Neutrophil (primary cell): ENCODE results near the gene HOXA11.

Experiments used
- H3K27ac ChIP-seq: fragments of 200-600 bp; sonication (generic); 2 replicates; pipeline ENCODE4 v1.5.1; 2016; ENCODE audit warnings: mild to moderate bottlenecking, moderate library complexity
- H3K27me3 ChIP-seq: fragments of 200-600 bp; sonication (generic); 2 replicates; pipeline ENCODE4 v1.6.0; 2016; ENCODE audit warnings: mild to moderate bottlenecking
- H3K36me3 ChIP-seq: fragments of 200-600 bp; sonication (generic); 2 replicates; pipeline ENCODE4 v1.5.1; 2017
- H3K4me1 ChIP-seq, 2 experiments: fragments of 200-600 bp in 1 of 2; sonication (generic) in 1 of 2; 1 replicate in 1 of 2; 2 replicates in 1 of 2; pipeline versions ENCODE4 v1.5.1 to v1.6.1; 2013 to 2016; ENCODE audit warnings: low read depth in 1 of 2, low read length in 1 of 2, mild to moderate bottlenecking in 1 of 2, moderate library complexity in 1 of 2; ENCODE audit not compliant: control insufficient read depth in 1 of 2, insufficient read depth in 1 of 2
- H3K4me3 ChIP-seq, 2 experiments: fragments of 200-600 bp in 1 of 2; sonication (generic) in 1 of 2; 1 replicate in 1 of 2; 2 replicates in 1 of 2; pipeline ENCODE4 v1.5.1; 2013 to 2016; ENCODE audit warnings: low read depth in 1 of 2, low read length in 1 of 2, mild to moderate bottlenecking in 1 of 2, moderate library complexity in 1 of 2
- H3K9me3 ChIP-seq: fragments of 200-600 bp; sonication (generic); 2 replicates; pipeline ENCODE4 v1.5.1; 2016
- TF ChIP-seq, protein P1 (sequence below): fragments of 200-600 bp; sonication (generic); IDR thresholded peaks from 2 replicates; pipeline ENCODE4 v1.5.1; 2016; ENCODE audit warnings: antibody characterized with exemption

HOXA11 gene

DNA sequence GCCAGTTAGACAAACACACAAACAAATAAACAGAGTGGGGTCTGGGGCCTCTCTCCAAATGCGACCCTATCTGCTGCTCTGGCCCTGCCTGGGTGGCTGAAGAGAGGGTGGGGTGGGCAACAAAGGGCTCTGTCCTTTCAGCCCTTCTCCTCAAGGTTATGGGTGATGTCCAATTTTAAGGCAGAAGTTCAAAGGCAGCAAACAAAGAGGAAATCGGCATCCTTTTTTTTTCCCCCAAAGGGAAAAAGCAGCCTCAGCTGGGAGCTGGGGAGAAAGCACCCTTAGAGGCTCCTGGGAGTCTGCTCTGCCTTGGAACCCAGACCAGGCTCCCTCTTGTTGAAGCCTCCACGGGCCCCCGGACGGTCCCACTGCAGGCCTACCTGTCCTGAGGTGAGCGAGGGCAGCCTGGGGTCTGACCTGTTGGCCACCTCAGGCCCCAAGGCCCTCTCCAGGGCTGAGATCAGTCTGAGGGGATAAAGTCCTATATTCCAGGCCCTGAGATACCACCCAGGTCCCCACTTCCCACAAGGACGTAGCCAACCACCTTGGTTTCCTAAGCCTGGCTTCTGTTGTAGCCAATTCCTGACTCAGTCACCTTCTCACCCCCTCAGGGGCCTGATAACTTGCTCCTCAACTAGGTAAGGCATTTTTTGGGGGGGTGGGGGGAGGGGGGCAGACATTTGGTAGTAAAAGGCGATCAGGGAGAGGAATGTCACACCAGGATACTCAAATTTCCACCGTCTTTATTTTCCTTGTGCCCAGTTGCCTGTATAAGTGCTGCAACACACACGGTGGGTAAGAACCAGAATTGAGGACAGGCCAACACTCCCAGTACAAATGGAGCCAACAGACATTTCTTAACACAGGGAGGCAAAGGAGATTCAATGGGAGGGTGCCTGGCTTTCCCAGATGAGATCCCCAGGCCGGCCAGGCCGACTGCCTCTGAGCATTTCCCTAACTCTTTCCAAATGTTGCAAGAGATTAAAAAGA is 4.3 kb downstream of the HOXA11 start:
- TF ChIP-seq, protein P1, sequence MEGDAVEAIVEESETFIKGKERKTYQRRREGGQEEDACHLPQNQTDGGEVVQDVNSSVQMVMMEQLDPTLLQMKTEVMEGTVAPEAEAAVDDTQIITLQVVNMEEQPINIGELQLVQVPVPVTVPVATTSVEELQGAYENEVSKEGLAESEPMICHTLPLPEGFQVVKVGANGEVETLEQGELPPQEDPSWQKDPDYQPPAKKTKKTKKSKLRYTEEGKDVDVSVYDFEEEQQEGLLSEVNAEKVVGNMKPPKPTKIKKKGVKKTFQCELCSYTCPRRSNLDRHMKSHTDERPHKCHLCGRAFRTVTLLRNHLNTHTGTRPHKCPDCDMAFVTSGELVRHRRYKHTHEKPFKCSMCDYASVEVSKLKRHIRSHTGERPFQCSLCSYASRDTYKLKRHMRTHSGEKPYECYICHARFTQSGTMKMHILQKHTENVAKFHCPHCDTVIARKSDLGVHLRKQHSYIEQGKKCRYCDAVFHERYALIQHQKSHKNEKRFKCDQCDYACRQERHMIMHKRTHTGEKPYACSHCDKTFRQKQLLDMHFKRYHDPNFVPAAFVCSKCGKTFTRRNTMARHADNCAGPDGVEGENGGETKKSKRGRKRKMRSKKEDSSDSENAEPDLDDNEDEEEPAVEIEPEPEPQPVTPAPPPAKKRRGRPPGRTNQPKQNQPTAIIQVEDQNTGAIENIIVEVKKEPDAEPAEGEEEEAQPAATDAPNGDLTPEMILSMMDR, result no peak
- H3K4me3 ChIP-seq, result no peak overlapping the region
- no peaks in the 10 kb centered on the region for H3K9me3 ChIP-seq
- H3K27ac ChIP-seq, result no peak overlapping the region
- no peaks in the 10 kb centered on the region for H3K36me3 ChIP-seq
- H3K27me3 ChIP-seq, result peaks cover 100% of the 10 kb centered on the region
- peaks cover 27 to 36% of the 10 kb centered on the region in 2 experiments for H3K4me1 ChIP-seq

DNA sequence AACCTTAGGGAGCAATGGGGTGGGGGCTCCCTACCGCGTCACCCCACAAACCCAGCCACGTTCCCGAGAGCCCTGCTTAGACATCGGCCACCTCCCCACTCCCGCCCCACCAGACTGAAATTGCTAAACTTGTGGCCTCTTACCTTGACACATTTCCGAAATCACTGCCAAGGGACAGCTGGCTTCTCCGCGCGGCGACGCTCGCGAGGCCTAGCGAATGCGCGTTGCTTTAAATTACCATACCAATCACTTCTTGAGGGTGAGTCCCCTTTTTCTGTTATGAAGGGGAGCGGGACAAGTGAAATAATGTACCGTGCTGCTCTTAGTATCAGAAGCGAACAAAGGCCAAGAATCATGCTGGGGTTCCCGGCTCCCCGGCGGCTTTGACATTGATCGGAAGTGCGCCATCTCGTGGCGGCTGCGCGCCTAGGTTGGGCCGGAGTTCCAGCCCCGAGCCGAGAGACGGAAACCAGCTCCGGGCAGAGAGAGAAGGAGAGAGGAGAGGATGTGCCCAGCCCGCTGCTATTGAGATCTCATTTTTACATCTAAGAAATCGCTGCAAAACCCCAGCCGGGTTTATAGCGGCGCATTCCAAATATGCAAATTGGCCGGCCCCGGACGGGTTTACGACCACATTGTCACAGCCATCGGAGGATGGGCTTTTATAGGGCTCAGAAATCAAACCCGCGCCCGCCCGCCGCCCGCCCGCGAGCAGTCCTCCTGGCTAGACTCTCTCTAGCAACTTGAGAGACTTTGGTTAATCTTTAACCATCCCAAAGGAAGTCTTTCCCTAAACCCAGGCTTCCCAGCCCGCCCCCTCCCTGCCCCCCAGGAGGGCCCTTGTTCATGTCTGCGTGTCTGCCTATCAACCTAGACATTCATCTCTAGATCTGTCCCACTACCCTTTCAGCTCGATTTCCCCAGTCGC is 5.3 kb downstream of the HOXA11 start:
- H3K27me3 ChIP-seq, result peaks cover 100% of the 10 kb centered on the region
- H3K27ac ChIP-seq, result no peak overlapping the region
- H3K9me3 ChIP-seq, result no peaks in the 10 kb centered on the region
- TF ChIP-seq, protein P1, result peak; percentile 82
- H3K4me1 ChIP-seq, result peaks cover 17 to 27% of the 10 kb centered on the region in 2 experiments
- peak overlapping the region in 1 of 2 experiments; percentile 30 for H3K4me3 ChIP-seq
- H3K36me3 ChIP-seq, result no peaks in the 10 kb centered on the region

DNA sequence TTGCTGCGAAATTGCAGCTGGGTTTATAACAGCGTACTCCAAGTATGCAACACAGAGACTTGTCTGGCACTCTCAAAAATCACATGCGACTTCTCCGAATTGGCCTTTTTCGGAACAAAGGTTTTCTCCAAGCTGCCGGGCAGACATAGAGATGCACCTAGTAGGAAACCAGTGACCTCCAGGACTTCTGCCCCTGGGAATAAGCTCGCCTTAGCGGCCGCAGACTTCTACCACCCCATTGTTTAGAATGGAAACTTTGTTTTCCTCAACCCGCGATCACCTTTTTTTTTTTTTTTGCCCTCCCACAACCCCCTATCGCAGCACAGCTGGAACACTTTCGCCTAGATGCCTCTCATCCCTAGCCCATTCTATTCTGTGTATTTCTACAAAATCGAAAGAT is 6.0 kb downstream of the HOXA11 start:
- TF ChIP-seq, protein P1, result no peak
- no peaks in the 10 kb centered on the region for H3K9me3 ChIP-seq
- no peaks in the 10 kb centered on the region for H3K36me3 ChIP-seq
- peaks cover 16 to 26% of the 10 kb centered on the region in 2 experiments for H3K4me1 ChIP-seq
- no peak overlapping the region for H3K27ac ChIP-seq
- peaks cover 100% of the 10 kb centered on the region for H3K27me3 ChIP-seq
- no peak overlapping the region for H3K4me3 ChIP-seq

DNA sequence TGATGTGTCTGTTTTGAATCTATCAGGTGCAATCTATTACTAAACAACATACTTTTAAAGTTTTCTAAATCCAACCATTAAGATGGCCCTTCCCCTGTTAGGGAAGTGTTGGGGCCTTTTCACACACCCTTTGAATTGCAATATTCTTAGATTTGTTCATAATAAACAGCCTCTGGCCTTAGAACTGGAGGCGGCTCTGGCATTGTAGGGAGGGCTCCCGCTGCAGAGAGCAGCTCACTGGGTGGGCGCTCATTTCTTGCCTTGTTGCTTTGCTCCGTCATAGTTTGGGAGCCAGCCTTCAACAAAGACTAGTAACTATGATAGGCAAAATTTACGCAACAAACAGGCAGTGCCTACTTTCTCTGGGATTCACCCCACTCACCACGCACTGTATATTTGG is 6.7 kb downstream of the HOXA11 start:
- Histone ChIP-seq H3K36me3 (no peaks in the 10 kb centered on the region), H3K27me3 (peaks cover 100% of the 10 kb centered on the region), H3K4me1 (peaks cover 13 to 27% of the 10 kb centered on the region in 2 experiments), H3K9me3 (no peaks in the 10 kb centered on the region), H3K4me3 (no peak overlapping the region), H3K27ac (no peak overlapping the region)
- TF ChIP-seq, protein P1, result no peak

DNA sequence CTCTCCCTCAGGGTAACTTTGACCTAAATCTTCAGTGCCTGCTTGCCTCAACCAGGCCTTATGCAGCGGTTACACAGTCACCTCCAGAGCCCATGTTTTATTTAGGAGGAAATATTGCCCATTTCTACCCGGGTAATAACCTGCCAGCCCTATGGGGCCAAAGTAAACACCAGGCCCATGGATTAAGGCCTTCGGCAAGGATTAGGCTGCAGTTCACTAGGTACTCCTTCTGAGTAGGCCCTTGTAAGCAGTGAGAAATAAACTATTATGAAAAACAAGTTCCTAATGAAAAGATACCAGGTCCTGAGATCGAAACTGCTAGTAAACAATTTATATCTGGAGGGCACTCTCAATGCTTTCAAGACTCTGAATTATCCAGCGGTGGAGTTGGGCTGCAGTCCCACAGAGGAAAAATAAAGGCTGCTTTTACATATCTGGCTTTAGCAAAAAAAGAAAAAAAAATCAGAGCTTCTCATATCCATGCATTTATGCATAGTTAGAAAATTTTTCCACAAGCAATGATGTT is 7.2 kb downstream of the HOXA11 start:
- Histone ChIP-seq H3K36me3 (no peaks in the 10 kb centered on the region), H3K4me1 (peaks cover 18 to 27% of the 10 kb centered on the region in 2 experiments), H3K4me3 (no peak overlapping the region), H3K9me3 (no peaks in the 10 kb centered on the region), H3K27ac (no peak overlapping the region), H3K27me3 (peaks cover 100% of the 10 kb centered on the region)
- TF ChIP-seq, protein P1, result no peak
